AG08396 (cell line): Measurements from ENCODE around the gene LAPTM5.

Source experiments
- DNase-seq: peaks from one replicate; pipeline ENCODE4 v3.0.0; 2012; ENCODE audit warnings: low spot score, mixed read lengths

LAPTM5 gene

DNA sequence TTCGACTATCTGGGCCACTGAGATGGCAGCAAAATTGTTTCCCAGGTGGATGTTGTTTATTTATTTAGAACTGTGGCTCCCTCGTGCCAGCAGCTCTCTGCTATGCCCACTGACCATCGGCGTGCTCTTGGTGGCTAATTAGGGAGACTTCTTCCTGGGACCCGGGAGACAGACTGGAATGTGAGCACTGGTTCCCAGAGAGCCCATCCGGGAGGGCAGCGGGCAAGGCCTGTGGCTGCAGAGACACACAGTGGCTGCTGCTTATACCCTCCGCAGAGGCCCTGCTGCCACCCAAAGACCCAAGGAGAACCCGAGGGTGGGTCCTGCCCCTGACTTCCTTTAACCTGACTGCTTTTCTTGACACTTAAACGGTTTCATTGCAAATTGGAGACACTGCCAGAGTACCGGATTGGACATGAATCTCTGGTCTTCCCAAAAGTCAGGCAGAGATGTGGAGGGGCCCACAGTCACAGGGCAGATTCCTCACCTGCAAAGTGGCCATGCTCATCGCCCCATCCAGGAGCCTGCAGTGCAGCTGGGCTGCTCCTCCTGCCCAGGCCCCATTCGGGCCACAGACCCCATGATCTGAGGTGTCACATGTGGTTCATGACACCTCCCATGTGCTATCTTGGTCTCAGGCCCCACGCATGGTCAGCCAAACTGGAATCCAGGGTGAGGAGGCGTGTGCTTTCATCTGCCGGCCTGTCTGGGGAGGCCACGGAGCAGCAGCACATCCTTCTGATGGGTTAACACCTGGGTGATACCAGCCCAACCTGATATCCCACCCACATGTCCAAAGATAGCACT, 28.5 kb downstream of the LAPTM5 start:
- no peak for DNase-seq

DNA sequence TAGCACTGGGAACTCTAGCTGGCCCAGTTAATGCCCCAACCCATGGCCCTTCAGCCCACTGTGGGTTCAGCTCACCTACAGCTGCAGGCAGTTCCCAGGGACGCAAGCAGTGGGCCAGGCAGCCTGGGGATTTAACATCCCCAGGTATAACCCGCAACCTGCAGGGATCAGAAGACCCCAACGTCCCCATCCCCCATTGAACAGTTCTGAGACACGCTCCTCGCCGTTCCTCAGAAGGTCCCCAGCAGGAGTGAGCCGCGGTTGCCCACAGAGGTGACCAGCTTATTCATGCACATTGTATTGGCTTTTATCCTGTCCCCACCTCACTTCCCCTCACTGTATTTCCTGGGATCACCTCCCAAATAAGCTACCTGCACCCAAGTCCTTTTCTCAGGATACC, 29.2 kb downstream of the LAPTM5 start:
- DNase-seq: no peak

DNA sequence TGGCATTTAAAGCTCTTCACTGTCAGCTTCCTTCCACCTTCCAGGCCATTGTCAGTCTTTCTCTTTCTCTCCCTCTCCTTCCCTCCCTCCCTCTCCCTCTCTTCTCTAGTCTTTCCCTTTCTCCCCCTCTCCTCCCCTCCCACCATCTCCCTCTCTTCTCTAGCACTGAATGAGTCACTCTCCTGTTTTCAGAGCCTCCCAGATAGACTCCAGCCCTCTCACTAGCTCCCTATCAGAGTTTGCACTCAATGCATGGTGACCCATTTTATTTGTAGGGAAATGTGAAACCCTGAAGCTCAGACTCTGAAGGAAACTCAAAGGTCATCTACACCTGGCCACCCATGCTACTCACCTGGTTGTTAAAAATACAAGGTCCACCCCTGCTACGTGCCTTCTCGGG, 29.8 kb downstream of the LAPTM5 start:
- DNase-seq: peak; percentile 59

DNA sequence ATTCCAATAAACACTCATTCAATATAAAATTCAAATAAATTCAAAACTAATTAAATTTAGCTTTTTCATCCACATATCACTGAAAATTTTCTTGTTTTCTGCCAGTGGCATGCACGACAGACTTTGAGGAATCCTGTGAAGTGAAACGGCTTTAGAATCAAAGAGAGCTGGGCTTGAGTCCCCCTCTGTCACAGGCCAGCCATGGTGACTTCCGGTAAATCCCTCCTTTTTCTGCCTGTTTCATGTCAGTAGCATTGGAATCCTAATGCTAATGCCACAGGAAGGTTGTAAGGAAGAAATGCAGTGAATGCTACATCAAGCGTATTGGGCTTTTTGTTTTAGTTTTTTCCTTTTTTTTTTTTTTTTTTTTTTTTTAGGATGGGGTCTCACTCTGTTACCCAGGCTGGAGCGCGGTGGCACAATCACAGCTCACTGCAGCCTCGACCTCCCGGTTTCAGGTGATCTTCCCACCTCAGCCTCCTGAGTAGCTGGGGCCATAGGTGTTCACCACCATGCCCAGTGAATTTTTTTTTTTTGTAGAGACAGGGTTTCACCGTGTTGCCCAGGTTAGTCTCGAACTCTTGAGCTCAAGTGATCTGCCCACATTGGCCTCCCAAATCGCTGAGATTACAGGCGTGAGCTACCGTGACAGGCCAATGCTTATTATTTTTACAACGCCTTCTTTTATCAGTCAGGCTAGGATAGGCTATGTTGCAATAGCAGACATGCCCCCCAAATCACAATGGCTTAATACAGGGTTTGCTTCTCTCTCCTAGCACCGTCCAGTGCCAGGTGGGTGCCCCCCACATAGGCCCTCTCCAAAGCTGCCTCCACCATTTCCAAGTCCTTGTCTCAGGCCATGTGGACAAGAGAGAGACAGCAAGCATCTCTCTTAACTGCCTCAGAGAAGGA, 30.5 kb downstream of the LAPTM5 start:
- no peak for DNase-seq

DNA sequence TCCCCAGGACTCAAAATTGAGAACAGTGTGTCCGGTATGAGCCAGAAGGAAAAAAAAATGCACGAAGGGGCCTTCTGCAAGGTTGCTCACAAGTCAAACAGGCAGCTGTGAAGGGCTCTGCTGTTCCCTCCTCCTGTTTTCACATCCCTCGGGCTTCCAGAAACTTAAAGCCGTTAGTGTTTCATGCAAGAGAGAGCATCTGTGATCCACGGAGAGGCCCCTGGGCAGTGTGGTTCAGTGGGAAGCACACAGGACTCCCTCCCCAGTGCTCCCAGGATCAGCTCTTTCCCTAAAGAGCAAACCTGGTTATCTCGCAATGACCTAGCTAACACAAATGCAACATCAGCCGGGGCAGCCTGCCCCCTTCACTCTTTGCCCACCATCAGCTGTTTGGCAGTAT, 31.3 kb downstream of the LAPTM5 start:
- DNase-seq: no peak

DNA sequence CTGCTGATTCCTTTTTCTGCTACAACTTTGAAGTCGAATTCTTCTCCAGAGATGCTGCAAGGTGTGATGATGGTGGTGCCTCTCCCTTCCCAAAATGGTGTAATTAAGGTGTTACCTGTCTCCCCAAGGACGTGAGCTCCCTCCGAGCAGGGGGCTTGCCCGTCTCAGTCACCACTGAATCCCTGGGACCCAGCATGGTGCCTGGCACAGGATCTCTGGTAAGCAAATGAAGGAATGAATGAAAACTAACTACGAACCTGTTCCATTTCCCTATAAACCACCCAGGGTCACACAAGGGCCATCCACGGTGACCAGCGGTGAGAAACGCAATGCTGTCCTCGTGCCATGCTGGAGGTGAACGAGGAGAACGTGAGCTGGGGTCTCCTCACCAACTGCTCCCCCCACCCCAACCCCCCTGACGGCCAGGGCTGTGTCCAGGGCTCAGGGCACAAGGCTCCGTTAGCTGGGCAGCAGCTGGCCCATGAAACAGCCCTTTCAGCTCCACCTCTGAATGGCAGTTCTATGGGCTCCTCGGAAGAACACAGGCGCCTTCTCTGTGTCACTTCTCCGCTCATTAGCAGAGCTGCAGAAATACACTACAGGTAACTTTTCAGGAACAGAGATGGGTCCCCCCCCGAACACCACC, 32.0 kb downstream of the LAPTM5 start:
- DNase-seq: no peak

DNA sequence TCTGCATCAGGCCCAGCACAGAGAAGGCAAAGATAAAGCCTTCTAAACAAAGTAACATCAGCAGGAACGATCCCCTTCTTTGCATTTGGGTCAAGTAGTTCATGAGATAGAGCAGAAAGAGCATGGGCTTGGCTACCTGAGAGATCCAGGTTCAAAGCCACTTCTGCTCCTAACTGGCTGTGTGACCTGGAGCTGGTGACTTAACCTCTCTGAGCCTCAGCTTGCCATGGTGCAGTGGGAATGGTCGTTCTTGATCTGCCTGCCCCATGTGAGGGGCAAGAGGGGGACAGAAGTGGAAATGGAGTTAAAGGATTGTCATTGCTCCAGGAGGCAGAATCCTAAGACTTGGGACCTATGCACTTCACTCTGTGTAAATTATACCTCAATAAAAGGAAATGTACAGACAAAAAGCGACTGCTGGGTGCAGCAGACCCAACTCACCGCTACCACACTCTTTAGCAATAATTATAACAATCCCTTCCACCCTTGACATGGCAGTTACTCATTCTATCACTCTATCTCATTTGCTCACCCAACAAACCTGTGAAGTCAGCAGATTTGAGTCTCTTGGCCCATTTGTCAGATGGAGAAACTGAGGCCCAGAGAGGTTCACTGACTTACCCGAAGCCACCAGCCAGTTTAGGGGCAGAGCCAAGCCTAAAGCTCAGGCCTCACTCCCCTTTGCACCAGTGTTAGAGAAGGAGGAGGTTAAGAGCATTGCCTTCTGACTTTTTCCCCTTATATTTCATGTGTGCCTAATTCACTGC, 32.7 kb downstream of the LAPTM5 start:
- DNase-seq: no peak

DNA sequence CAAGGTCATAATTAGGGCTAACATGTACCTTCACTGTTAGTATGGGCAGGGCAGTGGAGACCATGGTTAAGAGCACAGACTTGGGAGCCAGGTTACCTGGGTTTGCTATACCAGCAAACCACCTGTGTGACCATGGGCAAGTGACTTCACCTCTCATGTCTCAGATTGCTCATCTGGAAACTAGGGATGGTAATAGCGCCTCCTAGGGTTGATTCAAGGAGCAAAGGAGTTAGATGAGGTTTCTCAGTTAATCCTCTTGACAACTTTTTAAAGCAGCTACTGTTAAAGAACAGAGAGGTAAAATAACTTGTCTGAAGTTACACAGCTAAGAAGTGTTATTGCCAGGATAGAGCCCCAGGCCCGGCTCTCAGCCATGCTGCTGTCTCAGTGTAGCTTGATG, 33.4 kb downstream of the LAPTM5 start:
- no peak for DNase-seq

DNA sequence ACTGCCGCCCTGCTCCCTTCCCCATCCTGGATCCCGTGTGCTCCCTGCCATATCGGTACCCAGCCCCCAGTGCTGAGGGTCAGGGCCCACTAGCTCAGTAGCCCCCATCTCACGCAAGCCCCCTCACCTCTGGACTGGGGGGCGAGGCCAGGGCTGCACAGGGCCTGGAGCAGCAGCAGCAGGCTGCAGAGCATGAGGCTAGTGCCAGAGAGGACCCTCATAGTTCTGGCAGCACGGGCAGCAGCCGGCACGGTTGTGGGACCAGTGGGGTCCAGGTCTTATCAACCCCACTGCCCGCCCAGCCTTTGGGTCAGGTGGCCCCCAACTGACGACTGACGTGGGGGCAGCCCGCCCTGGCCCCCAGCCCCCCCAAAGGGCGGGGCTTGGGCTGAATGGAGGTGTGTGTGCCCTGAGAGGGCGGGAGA, 34.2 kb downstream of the LAPTM5 start, which contains the start of gene MATN1:
Gene MATN1 (minus strand): TSS at position 255 of the 425 bp plus-strand sequence. CDS start 34 bp downstream, at position 221.
- DNase-seq: no peak

DNA sequence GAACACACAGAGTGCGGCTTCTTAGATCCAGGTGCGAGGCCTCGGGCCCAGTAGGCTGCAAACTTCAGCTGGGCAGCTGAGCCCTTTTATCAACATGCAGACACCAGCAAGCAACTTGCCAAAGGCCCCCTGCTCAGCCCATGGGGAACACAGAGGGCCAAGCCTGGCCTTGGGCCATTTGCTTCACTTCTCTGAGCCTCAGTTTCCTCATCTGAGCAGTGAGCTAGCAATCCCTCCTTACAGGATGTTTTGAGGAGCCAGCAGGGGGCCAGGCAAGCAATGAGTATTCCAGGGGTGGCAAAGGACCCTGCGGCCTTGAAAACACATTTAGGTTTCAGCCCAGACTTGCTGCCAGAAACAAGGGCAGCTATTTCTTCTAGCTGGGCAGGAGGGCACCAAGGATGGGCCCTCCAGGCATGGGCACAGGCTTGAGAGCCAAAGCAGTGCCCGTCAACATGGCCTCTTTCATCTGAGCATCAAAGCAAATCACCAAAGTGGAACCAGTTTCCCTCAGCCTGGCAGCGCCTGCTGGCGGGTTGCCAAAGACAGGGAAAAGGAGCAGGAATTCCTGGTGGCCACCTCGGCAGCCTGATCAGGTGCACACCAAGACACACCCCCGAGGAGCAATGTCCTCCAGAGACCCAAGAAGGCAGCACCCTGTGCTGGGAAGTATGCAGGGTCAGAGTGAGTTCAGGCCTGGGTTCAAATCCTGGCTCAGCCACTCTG, 35.6 kb downstream of the LAPTM5 start:
- DNase-seq: no peak

DNA sequence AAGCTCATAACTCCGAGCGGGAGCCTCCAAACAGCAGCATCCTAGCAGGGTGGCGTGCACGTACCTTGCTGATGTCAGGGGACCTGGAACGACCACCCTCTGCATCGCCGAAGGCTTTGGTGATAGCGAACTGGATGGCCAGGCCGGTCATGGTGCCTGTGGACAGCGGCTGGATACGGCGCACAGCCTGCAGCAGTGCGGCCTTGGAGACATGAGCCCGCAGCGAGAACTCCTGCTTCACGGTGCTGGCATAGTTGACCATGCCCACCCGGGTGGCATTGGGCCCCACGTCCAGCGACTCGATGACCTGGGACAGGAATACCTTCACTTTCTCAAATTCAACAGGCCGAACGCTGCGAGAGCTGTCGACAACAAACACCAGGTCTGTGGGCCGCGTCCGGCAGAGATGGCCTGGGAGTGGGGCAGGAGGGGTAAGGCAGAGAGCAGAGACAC, 36.2 kb downstream of the LAPTM5 start:
- DNase-seq: no peak

DNA sequence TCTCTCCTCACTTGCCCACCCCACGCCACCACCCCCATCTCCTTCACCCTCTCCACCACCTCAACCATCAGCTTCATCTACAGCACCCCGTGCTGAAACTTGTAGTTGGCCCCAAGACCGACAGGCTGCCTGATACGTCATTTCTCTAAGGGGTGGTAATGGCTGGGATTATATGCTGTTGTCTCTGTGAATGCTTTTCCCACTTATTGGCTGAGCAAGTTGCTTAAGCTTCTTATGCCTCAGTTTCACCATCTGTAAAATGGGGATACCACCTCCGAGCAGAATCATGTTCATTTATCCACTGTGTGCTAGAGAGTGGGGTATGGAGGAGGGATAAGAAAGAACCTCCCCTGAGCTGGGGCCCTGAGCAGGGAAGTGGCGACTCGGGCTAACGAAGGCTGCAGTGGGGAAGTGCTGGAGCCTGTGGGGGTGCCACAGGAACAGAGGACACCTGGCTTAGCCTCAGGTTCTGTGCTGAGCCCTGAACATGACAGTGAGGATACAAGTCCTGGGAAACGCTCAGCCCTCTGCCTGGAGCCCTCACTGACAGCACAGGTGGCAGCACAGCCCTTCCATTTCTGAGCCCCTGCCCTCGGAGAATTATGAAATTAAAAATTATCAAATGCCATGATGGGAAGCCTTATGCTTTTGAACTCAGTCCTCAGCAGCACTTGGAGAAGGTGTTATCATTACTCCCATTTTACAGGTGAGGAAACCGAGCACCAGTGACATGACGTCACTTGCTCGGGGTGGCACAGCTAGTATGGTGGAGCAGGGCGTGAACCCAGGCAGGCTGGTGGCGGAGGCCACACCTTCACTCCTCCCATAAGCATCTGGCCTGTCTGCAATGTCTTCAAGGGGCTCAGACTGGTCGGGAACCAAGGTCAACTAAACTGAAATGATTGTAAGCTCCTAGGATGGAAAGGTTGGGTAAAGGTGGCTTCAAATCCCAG, 37.0 kb downstream of the LAPTM5 start:
- DNase-seq: no peak

DNA sequence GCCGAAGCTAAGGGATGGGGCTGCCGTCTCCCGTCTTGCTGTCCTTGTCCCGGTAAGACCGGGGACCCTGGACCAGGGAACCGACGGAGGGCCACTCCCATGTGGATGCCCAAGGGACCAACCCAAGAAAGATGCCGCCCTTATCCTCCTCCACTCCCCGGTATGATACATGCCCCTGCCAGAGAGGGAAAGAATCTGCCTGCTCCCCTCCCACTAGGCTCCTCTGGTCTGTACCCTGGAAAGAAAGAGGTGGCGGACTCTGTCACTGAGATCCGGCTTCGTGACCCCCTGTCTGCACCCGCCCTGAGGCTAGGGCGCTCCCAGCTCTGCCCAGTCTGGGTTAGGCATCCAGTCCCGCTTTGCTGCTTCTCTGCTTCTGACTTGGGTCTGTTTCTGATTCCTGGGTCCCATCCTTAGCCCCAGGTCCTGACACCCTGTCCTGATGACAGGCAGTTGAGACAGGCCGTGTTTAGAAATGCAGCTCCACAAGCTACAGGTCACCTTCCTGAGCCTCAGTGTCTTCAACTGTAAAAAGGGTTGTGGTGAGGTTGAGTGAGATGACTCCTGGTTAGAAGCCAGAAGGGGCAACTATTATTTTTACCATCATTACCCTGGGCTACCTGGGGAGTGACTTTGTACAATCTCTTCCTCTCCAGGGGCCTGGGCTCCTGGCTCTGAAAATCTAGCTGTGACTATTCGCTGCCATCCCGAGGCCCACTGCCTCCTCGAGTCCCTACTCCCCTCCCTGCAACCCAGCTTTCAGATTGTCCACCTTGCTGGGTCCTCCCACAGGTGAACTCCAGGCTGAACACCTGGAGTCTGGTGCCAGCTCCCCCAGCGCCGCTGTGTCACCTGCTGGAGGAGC, 37.9 kb downstream of the LAPTM5 start:
- DNase-seq: no peak

DNA sequence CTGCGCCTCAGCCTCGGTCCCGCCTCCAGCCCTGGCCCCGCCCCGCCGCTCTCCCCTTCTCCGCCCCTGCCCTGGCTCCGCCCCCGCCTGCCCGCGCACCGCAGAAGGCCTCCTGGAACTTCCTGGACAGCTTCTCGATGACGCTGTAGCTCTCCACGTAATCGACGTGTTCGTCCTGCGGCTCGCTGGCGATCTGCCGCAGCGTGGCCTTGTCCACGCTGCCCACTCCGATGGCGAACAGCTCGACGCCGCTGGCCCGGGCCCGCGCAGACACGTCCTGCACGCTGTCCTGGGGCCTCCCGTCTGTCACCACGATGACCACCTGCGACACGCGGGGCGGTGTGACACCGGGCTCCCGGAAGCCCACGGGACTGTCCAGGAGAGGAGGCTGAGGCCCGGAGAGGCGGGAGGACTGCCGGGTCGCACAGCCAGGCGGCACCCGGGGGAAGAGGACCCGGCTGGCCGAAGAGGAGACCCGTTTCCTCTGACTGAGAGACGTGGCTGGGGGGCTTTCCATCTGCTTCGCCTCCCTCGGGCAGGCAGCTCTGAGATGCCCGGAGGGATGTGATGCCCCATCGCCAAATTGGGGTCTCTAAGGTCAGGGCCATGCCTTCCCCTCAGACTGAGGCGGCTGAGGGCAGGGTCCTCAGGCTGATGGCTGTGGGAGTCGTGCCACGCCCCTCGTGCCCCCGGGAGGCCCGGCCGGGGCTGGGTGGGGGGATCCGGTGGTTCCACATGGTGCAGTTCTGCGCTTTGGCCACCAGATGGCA, 38.8 kb downstream of the LAPTM5 start:
- peak; percentile 96 for DNase-seq

DNA sequence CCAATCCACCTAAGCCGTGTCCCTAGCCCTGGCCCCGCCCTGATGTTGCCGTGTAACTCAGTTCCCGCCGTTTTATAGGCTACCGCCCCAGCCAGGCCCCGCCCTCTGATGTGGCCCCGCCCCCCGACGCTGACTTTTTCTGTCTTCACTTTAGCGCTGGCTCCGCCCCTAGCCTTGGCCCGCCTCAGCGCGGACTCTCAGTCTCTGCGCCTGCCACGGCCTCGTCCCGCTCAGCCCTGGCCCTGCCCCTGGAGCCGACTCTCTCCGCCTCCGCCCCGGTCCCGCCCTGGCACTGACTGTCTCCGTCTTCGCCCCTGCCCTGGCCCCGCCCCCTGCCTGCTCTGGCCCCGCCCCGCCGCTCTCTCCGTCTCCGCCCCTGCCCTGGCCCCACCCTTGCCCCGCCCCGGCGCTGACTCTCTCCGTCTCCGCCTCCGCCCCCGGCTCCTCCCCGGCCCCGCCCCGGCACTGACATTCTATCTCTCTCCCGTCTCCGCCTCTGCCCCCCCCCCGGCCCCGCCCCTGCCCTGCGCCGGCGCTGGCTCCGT, 39.4 kb downstream of the LAPTM5 start:
- DNase-seq: peak; percentile 93

DNA sequence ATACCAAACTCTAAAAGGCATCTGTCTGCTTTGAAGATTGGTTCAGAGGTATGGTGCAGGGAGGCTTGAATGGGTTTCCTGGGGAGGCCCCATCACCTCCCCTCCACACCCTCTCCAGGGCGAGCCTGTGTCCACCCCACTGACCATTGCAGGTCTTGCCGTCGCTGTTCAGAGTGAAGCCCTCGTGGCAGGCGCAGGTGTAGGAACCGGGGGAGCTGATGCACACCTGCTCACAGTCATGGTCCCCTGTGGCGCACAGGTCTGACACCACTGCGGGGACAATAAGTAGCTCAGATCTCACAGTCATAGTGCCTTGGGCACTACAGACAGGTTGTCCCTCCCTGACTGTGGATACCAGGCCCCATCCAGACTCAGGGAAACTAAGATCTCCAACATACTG, 40.9 kb downstream of the LAPTM5 start:
- no peak for DNase-seq

DNA sequence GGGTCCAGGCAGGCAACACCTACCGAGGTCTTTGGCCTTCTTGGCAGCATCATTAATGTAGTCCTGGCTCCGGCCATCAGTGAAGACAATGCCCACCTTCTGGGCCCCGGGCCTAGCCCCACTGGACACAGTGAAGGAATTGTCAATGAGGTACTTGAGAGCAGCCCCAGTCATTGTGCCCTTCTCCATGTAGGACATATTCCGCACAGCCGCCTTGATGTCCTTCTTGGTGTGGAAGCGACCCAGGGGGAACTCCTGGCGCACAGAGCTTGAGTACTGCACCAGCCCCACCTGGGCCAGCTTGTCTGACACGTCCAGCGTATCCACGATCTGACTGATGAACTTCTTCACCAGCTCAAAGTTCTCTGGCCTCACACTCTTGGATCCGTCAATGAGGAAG, 41.7 kb downstream of the LAPTM5 start:
- no peak for DNase-seq

DNA sequence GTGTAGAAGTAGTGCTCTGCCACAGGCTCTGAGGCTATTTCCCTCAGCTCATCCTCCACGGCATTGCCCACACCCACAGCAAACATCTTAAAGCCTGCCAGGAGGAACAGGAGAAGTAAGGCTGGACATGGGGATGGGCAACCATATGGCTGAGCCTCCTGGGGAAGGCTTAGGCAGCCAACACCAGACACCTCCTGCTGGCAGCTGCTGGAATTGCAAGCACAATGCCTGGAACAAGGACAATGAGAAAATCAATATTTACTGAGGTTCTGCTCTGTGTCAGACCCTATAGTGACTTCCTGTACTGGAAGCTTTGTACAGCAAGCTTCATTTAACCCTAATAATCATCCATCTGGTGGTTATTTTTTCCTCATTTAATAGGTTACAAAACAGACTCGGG, 42.4 kb downstream of the LAPTM5 start:
- DNase-seq: no peak
